H1 (cell line): ENCODE data around the gene C4orf46.

ENCODE experiments used
- EP300 ChIP-seq, 2 experiments: IDR thresholded peaks; 1 replicate in 1 of 2; 2 replicates in 1 of 2; pipeline ENCODE4 v1.6.1; 2011 to 2012; ENCODE audit warnings: low read depth in 2 of 2, low read length in 2 of 2, mild to moderate bottlenecking in 2 of 2, borderline replicate concordance in 1 of 2, inconsistent platforms in 1 of 2, moderate library complexity in 1 of 2
- EZH2 ChIP-seq: fragments of 200-600 bp; sonication (generic); IDR thresholded peaks from 2 replicates; pipeline ENCODE4 v1.7.1; 2012; ENCODE audit warnings: low read depth, mild to moderate bottlenecking, moderate library complexity, low read length, inconsistent platforms; ENCODE audit not compliant: severe bottlenecking
- GABPA ChIP-seq: IDR thresholded peaks from 2 replicates; pipeline ENCODE4 v1.6.1; 2011; ENCODE audit warnings: mild to moderate bottlenecking, low read length, moderate library complexity, borderline replicate concordance; ENCODE audit not compliant: insufficient read depth
- HDAC2 ChIP-seq, 2 experiments: fragments of 300-600 bp in 1 of 2; sonication (generic) in 1 of 2; IDR thresholded peaks; 2 replicates each; pipeline ENCODE4 v1.6.1; 2011 to 2012; ENCODE audit warnings: low read depth in 2 of 2, low read length in 2 of 2, mild to moderate bottlenecking in 2 of 2, moderate library complexity in 2 of 2, borderline replicate concordance in 1 of 2, inconsistent platforms in 1 of 2
- MAFK ChIP-seq: IDR thresholded peaks from 2 replicates; pipeline ENCODE4 v1.6.1; 2012; ENCODE audit warnings: low read depth, mild to moderate bottlenecking, improper control_type of control experiment, low read length
- NANOG ChIP-seq: IDR thresholded peaks from 2 replicates; pipeline ENCODE4 v1.6.1; 2011; ENCODE audit warnings: low read length, low read depth, mild to moderate bottlenecking, inconsistent platforms; ENCODE audit not compliant: insufficient read depth, poor library complexity, severe bottlenecking
- POLR2A ChIP-seq, 2 experiments: IDR thresholded peaks; 1 replicate in 1 of 2; 2 replicates in 1 of 2; pipeline ENCODE4 v1.6.1; 2011; ENCODE audit warnings: low read depth in 2 of 2, low read length in 2 of 2, mild to moderate bottlenecking in 2 of 2; ENCODE audit errors: control extremely low read depth in 1 of 2
- POLR2AphosphoS5 ChIP-seq: IDR thresholded peaks from 2 replicates; pipeline ENCODE4 v1.6.1; 2011; ENCODE audit warnings: low read depth, low read length
- RBBP5 ChIP-seq: IDR thresholded peaks from 2 replicates; pipeline ENCODE4 v1.7.1; 2012; ENCODE audit warnings: low read depth, mild to moderate bottlenecking, inconsistent platforms, low read length, moderate library complexity, borderline replicate concordance
- YY1 ChIP-seq: IDR thresholded peaks from 2 replicates; pipeline ENCODE4 v1.6.1; 2011; ENCODE audit warnings: low read depth, mild to moderate bottlenecking, low read length
- ZNF274 ChIP-seq: IDR thresholded peaks from 2 replicates; pipeline ENCODE4 v1.7.0; 2012; ENCODE audit warnings: low read length, borderline replicate concordance; ENCODE audit errors: extremely low read depth
- TF ChIP-seq, protein P1 (sequence below), 3 experiments: IDR thresholded peaks; 1 replicate in 2 of 3; 2 replicates in 1 of 3; pipeline versions ENCODE4 v1.5.1 to v1.6.1; 2011; ENCODE audit warnings: low read length in 3 of 3, mild to moderate bottlenecking in 3 of 3, inconsistent platforms in 2 of 3, low read depth in 1 of 3, moderate library complexity in 1 of 3; ENCODE audit not compliant: insufficient read depth in 1 of 3; ENCODE audit errors: control extremely low read depth in 1 of 3
- TF ChIP-seq, protein P2 (sequence below): IDR thresholded peaks from 2 replicates; pipeline ENCODE4 v1.6.1; 2012; ENCODE audit warnings: inconsistent platforms
- TF ChIP-seq, protein P3 (sequence below): IDR thresholded peaks from 2 replicates; pipeline ENCODE4 v1.6.1; 2012; ENCODE audit warnings: low read length, inconsistent platforms

DNA sequence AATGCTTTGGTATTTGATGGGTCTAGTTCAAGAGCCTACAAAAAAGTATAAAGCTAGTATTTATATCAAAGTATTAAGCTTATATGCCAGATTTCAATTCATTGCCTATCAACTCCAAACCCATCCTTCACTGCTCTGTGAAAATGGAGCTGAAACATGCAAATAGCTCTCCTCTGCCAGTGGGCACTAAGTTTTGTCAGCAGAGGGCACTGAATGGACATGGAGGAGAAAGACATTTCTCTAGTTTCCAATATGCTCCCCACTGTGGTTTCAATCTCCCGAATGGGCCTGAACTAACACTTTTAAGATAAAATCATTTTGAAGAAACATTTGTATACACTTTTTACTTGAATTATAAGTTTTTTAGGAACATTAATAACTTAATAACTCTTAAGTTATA is 39.1 kb upstream of the C4orf46 start:
- TF ChIP-seq NANOG (no peak), EZH2 (no peak), EP300 (IDR thresholded peaks at IDR 0.05; ENCODE audit: borderline replicate concordance in 1 of 2, low read depth in 2 of 2, low read length in 2 of 2) (no peak), YY1 (no peak), POLR2A (IDR thresholded peaks at IDR 0.05; ENCODE audit: control extremely low read depth in 1 of 2, low read depth in 2 of 2, low read length in 2 of 2) (no peak), MAFK (no peak), ZNF274 (no peak), RBBP5 (no peak), GABPA (no peak), POLR2AphosphoS5 (no peak), HDAC2 (IDR thresholded peaks at IDR 0.05; ENCODE audit: borderline replicate concordance in 1 of 2, low read depth in 2 of 2, low read length in 2 of 2) (no peak)
- TF ChIP-seq, protein P1, sequence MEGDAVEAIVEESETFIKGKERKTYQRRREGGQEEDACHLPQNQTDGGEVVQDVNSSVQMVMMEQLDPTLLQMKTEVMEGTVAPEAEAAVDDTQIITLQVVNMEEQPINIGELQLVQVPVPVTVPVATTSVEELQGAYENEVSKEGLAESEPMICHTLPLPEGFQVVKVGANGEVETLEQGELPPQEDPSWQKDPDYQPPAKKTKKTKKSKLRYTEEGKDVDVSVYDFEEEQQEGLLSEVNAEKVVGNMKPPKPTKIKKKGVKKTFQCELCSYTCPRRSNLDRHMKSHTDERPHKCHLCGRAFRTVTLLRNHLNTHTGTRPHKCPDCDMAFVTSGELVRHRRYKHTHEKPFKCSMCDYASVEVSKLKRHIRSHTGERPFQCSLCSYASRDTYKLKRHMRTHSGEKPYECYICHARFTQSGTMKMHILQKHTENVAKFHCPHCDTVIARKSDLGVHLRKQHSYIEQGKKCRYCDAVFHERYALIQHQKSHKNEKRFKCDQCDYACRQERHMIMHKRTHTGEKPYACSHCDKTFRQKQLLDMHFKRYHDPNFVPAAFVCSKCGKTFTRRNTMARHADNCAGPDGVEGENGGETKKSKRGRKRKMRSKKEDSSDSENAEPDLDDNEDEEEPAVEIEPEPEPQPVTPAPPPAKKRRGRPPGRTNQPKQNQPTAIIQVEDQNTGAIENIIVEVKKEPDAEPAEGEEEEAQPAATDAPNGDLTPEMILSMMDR (IDR thresholded peaks at IDR 0.05; ENCODE audit: control extremely low read depth in 1 of 3, insufficient read depth in 1 of 3, low read depth in 1 of 3, low read length in 3 of 3), result no peak
- TF ChIP-seq, protein P2, sequence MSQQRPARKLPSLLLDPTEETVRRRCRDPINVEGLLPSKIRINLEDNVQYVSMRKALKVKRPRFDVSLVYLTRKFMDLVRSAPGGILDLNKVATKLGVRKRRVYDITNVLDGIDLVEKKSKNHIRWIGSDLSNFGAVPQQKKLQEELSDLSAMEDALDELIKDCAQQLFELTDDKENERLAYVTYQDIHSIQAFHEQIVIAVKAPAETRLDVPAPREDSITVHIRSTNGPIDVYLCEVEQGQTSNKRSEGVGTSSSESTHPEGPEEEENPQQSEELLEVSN, result no peak
- TF ChIP-seq, protein P3, sequence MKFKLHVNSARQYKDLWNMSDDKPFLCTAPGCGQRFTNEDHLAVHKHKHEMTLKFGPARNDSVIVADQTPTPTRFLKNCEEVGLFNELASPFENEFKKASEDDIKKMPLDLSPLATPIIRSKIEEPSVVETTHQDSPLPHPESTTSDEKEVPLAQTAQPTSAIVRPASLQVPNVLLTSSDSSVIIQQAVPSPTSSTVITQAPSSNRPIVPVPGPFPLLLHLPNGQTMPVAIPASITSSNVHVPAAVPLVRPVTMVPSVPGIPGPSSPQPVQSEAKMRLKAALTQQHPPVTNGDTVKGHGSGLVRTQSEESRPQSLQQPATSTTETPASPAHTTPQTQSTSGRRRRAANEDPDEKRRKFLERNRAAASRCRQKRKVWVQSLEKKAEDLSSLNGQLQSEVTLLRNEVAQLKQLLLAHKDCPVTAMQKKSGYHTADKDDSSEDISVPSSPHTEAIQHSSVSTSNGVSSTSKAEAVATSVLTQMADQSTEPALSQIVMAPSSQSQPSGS, result no peak
